GM18951 (cell line): Measurements from ENCODE around the gene TAX1BP3.

Experiments used
- POLR2A ChIP-seq: IDR thresholded peaks from 4 replicates; pipeline ENCODE4 v1.6.1; 2011; ENCODE audit warnings: mild to moderate bottlenecking; ENCODE audit not compliant: insufficient read length, insufficient read depth; ENCODE audit errors: extremely low read depth
- in situ Hi-C: fragments of 300-500 bp; cut with MboI; formaldehyde crosslinking; loops from one replicate; pipeline ENCODE4 v1.12.0; 2022; ENCODE audit warnings: low sequenced_read_pairs, mixed read lengths, inconsistent platforms; ENCODE audit not compliant: unreplicated experiment

The TAX1BP3 gene

GRCh38 chr17:3660311-3660891 is 8.0 kb downstream of the TAX1BP3 start:
- in situ Hi-C loops, result no loop called here
- no peak for TF ChIP-seq POLR2A

- in situ Hi-C loops, result no loop called here
- no peak for TF ChIP-seq POLR2A
Measured at GRCh38 chr17:3659541-3660111, 8.8 kb downstream of the TAX1BP3 start.

- in situ Hi-C loops, result no loop called here
- no peak for TF ChIP-seq POLR2A
Measured at GRCh38 chr17:3658784-3659449, 9.5 kb downstream of the TAX1BP3 start.

GRCh38 chr17:3657874-3658783 is 10.2 kb downstream of the TAX1BP3 start:
- in situ Hi-C loops, result no loop called here
- no peak for TF ChIP-seq POLR2A

GRCh38 chr17:3657588-3657869 is 10.8 kb downstream of the TAX1BP3 start:
- TF ChIP-seq POLR2A, result no peak
- in situ Hi-C loops, result no loop called here

GRCh38 chr17:3656755-3657587 is 11.4 kb downstream of the TAX1BP3 start:
- in situ Hi-C loops, result no loop called here
- no peak for TF ChIP-seq POLR2A

- in situ Hi-C loops, result no loop called here
- no peak for TF ChIP-seq POLR2A
Measured at GRCh38 chr17:3656353-3656752, 12.0 kb downstream of the TAX1BP3 start.

GRCh38 chr17:3655766-3656165 is 12.6 kb downstream of the TAX1BP3 start:
- in situ Hi-C loops, result no loop called here

GRCh38 chr17:3647769-3648555 is 20.4 kb downstream of the TAX1BP3 start:
- in situ Hi-C loops, result no loop called here
- no peak for TF ChIP-seq POLR2A

More at GRCh38 chr17:3655766-3656165, 12.6 kb downstream of the TAX1BP3 start:
- no peak for TF ChIP-seq POLR2A

- in situ Hi-C loops, result no loop called here
- no peak for TF ChIP-seq POLR2A
Measured at GRCh38 chr17:3647251-3647650, 21.1 kb downstream of the TAX1BP3 start.

GRCh38 chr17:3645310-3645709 is 23.1 kb downstream of the TAX1BP3 start:
- in situ Hi-C loops, result no loop called here
- no peak for TF ChIP-seq POLR2A

GRCh38 chr17:3643889-3644349 is 24.5 kb downstream of the TAX1BP3 start:
- in situ Hi-C loops, result no loop called here
- TF ChIP-seq POLR2A, result no peak
